ENCODE results near the gene HMGB2. TPM values are rescaled to one million over a fixed set of nuclear protein-coding genes. Genes with fewer than 3 reads are reported as not detected.

The HMGB2 gene
- total and polyA plus RNA-seq, 2 of the 8 experiments (the other 6 are each of a cell fraction or from before 2014, with no cell fraction given), result 54.7 to 218 TPM

DNA sequence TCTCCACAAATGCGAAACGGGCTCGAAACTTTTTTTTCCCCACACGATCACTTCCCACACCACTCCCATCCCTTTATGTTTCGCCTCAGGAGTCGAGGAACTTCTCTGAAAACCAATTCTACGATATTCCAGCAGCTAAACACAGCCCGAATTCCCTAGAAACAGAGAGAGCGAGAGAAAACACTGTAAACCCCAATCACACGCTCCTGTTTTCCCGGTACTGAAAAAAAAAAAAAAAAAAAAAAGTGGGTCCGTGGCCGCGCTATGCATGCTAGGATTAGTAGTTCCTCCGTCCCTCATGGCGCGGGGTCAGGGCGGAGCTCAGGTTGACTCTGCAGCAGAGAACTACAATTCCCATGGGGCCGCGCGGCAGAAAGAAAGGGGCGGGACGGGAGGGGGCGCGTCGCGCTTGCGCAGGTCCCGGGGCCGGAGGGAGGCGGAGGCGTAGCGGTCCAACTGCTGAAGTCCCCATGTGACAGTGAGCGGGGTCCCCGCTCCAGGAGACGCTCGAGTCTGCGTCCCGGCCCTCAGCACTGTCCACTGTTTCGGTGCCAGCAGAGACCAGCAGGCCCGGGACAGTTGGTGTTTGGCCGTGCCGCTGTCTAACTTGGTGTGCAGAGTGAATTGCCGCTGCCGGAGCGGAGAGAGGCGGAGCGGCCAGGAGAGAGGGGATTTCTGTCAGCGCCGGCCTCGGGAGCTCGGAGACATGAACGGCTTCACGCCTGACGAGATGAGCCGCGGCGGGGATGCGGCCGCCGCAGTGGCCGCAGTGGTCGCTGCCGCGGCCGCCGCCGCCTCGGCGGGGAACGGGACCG lies 36.5 kb upstream of the HMGB2 start, which contains the start of gene SAP30 (continued):
- TF ChIP-seq BACH1 (IDR thresholded peaks at IDR 0.05; ENCODE audit: low read length) (no peak), SAP30 (IDR thresholded peaks at IDR 0.05; ENCODE audit: insufficient read depth, insufficient replicate concordance, low read length) (peak; percentile 98), BCL11A (IDR thresholded peaks at IDR 0.05; ENCODE audit: low read depth in 2 of 2, low read length in 2 of 2) (no peak), JUND (IDR thresholded peaks at IDR 0.05; ENCODE audit: low read length) (no peak), SP2 (IDR thresholded peaks at IDR 0.05; ENCODE audit: low read length) (no peak), MAFK (IDR thresholded peaks at IDR 0.05; ENCODE audit: low read depth, low read length) (no peak), RNF2 (IDR thresholded peaks at IDR 0.05; ENCODE audit: borderline replicate concordance, low read depth, low read length, missing control alignments, poor library complexity, severe bottlenecking) (no peak), USF2 (IDR thresholded peaks at IDR 0.05; ENCODE audit: low read length) (peak; percentile 54; the same call in 1 of the 2 replicates), E2F6 (IDR thresholded peaks at IDR 0.05) (no peak), TAF1 (IDR thresholded peaks at IDR 0.05; ENCODE audit: low read depth, low read length) (peak; percentile 74; the same call in 1 of the 2 replicates), POLR2AphosphoS5 (IDR thresholded peaks at IDR 0.05; ENCODE audit: low read depth, low read length) (peak; percentile 61; the same call in 1 of the 2 replicates), KDM4A (IDR thresholded peaks at IDR 0.05; ENCODE audit: low read depth, low read length, severe bottlenecking) (peak; percentile 77), JUN (IDR thresholded peaks at IDR 0.05; ENCODE audit: low read depth, low read length) (no peak), MAX (IDR thresholded peaks at IDR 0.05) (peak; percentile 76), CHD2 (IDR thresholded peaks at IDR 0.05; ENCODE audit: low read length) (no peak), TAF7 (optimal IDR thresholded peaks at IDR 0.05; ENCODE audit: borderline replicate concordance, low read depth, low read length) (no peak)
- TF ChIP-seq, protein P1, sequence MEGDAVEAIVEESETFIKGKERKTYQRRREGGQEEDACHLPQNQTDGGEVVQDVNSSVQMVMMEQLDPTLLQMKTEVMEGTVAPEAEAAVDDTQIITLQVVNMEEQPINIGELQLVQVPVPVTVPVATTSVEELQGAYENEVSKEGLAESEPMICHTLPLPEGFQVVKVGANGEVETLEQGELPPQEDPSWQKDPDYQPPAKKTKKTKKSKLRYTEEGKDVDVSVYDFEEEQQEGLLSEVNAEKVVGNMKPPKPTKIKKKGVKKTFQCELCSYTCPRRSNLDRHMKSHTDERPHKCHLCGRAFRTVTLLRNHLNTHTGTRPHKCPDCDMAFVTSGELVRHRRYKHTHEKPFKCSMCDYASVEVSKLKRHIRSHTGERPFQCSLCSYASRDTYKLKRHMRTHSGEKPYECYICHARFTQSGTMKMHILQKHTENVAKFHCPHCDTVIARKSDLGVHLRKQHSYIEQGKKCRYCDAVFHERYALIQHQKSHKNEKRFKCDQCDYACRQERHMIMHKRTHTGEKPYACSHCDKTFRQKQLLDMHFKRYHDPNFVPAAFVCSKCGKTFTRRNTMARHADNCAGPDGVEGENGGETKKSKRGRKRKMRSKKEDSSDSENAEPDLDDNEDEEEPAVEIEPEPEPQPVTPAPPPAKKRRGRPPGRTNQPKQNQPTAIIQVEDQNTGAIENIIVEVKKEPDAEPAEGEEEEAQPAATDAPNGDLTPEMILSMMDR (IDR thresholded peaks at IDR 0.05; ENCODE audit: control extremely low read depth in 1 of 3, insufficient read depth in 1 of 3, low read depth in 1 of 3, low read length in 3 of 3), result no peak
